GM12878 (cell line): ENCODE measurements around the gene BRCA1. TPM values are rescaled to one million over a fixed set of nuclear protein-coding genes. Genes with fewer than 3 reads are reported as not detected.

Experiments
- ATF7 ChIP-seq: fragments of 450-650 bp; IDR thresholded peaks from 2 replicates; pipeline ENCODE4 v1.6.1; 2016; ENCODE audit warnings: low read depth, mild to moderate bottlenecking
- ESRRA ChIP-seq: IDR thresholded peaks from 2 replicates; pipeline ENCODE4 v1.6.1; 2012; ENCODE audit warnings: mild to moderate bottlenecking, low read length, improper control_type of control experiment
- IKZF1 ChIP-seq: fragments of 450-650 bp; conservative IDR thresholded peaks from 2 replicates; pipeline ENCODE4 v1.6.1; 2017; ENCODE audit warnings: antibody characterized with exemption, mild to moderate bottlenecking
- LARP7 ChIP-seq: fragments of 450-650 bp; IDR thresholded peaks from 2 replicates; pipeline ENCODE4 v1.6.1; 2017; ENCODE audit warnings: mild to moderate bottlenecking
- MAX ChIP-seq: IDR thresholded peaks from 2 replicates; pipeline ENCODE4 v1.6.1; 2012; ENCODE audit warnings: low read depth, low read length, improper control_type of control experiment
- NFYB ChIP-seq: IDR thresholded peaks from 2 replicates; pipeline ENCODE4 v1.6.1; 2011; ENCODE audit warnings: low read depth, mild to moderate bottlenecking, low read length, improper control_type of control experiment, moderate library complexity; ENCODE audit not compliant: insufficient read depth
- RBBP5 ChIP-seq: fragments of 200-600 bp; sonication (generic); conservative IDR thresholded peaks from 2 replicates; pipeline ENCODE4 v1.6.1; 2016
- RELB ChIP-seq: fragments of 450-650 bp; IDR thresholded peaks from 2 replicates; pipeline ENCODE4 v1.6.1; 2017; ENCODE audit warnings: low read depth, mild to moderate bottlenecking, moderate library complexity
- TAF1 ChIP-seq: IDR thresholded peaks from 2 replicates; pipeline ENCODE4 v1.6.1; 2011; ENCODE audit warnings: mild to moderate bottlenecking, low read depth, low read length, borderline replicate concordance
- TCF12 ChIP-seq: IDR thresholded peaks from 2 replicates; pipeline ENCODE4 v1.6.1; 2011; ENCODE audit warnings: low read depth, mild to moderate bottlenecking, low read length
- WRNIP1 ChIP-seq: IDR thresholded peaks from 2 replicates; pipeline ENCODE4 v1.6.1; 2011; ENCODE audit warnings: low read depth, low read length, improper control_type of control experiment, borderline replicate concordance
- ZNF207 ChIP-seq: fragments of 450-650 bp; IDR thresholded peaks from 2 replicates; pipeline ENCODE4 v1.6.1; 2014; ENCODE audit warnings: antibody characterized with exemption, mild to moderate bottlenecking, borderline replicate concordance
- ZNF217 ChIP-seq: fragments of 450-650 bp; IDR thresholded peaks from 2 replicates; pipeline ENCODE4 v1.6.1; 2017; ENCODE audit warnings: antibody characterized with exemption, mild to moderate bottlenecking
- ZNF592 ChIP-seq: fragments of 450-650 bp; IDR thresholded peaks from 2 replicates; pipeline ENCODE4 v1.6.1; 2017; ENCODE audit warnings: mild to moderate bottlenecking, moderate library complexity
- polyA plus RNA-seq, 11 experiments: library from polyadenylated mRNA; depleted of rRNA in 4 of 11; unstranded in 6 of 11; stranded (reverse) in 5 of 11; fragments of >200 nt; fragmentation: Nextera tagmentation in 4 of 11; fragmentation: Illumina TruSeq in 1 of 11; extraction: Ambion mirVana in 4 of 11; extraction: Trizol in 1 of 11; gene quantifications; 1 replicate in 1 of 11; 2 replicates in 10 of 11; pipeline versions ENCODE4 v1.2.1 to v1.2.3, GENCODE V29; 2011 to 2016; ENCODE audit warnings: inconsistent platforms in 2 of 11, missing spikeins in 2 of 11, low read depth in 1 of 11
- total RNA-seq, 4 experiments: library from RNA; depleted of rRNA in 3 of 4; stranded (reverse); fragments of >200 nt in 3 of 4; fragmentation: Illumina TruSeq in 1 of 4; extraction: Trizol in 1 of 4; gene quantifications; 2 replicates each; pipeline versions ENCODE4 v1.2.1 to v1.2.3, GENCODE V29; 2013 to 2021
- TF ChIP-seq, protein P1 (sequence below): fragments of 450-650 bp; conservative IDR thresholded peaks from 2 replicates; pipeline ENCODE4 v1.6.1; 2017; ENCODE audit warnings: mild to moderate bottlenecking, moderate library complexity
- TF ChIP-seq, protein P2 (sequence below): IDR thresholded peaks from 2 replicates; pipeline ENCODE4 v1.6.1; 2012; ENCODE audit warnings: mild to moderate bottlenecking, low read depth, low read length
- TF ChIP-seq, protein P3 (sequence below): fragments of 450-650 bp; IDR thresholded peaks from 2 replicates; pipeline ENCODE4 v1.6.1; 2016; ENCODE audit warnings: mild to moderate bottlenecking

BRCA1 gene
- total and polyA plus RNA-seq, 10 of the 15 experiments (the other 5 are each of a cell fraction or from before 2014, with no cell fraction given), result 16.8 to 71.2 (median 44.2) TPM

DNA sequence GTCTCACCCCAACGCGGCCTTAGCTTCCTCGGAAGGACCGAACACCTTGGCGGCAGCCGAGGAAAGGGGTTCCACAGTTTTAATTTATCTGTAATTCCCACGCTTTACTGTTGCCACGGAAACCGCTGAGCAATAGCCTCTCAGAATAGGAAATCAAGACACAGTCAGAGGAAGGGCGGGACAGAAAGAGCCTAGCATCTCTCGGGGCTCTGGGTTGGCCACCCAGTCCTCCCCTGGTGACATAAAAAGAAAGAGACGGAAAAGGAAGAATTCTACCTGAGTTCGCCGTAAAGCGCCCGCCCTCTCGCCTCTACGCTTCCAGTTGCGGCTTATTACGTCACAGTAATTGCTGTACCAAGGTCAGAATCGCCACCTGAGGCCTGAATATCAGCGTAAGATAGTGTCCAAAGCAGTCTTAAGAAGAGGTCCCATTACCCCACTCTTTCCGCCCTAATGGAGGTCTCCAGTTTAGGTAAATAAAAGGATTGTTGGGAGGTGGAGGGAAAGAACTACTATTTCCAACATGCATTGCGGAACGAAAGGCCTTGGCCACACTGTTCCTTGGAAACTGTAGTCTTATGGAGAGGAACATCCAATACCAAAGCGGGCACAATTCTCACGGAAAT, 45.1 kb upstream of the BRCA1 start (continued):
- TF ChIP-seq, protein P1, sequence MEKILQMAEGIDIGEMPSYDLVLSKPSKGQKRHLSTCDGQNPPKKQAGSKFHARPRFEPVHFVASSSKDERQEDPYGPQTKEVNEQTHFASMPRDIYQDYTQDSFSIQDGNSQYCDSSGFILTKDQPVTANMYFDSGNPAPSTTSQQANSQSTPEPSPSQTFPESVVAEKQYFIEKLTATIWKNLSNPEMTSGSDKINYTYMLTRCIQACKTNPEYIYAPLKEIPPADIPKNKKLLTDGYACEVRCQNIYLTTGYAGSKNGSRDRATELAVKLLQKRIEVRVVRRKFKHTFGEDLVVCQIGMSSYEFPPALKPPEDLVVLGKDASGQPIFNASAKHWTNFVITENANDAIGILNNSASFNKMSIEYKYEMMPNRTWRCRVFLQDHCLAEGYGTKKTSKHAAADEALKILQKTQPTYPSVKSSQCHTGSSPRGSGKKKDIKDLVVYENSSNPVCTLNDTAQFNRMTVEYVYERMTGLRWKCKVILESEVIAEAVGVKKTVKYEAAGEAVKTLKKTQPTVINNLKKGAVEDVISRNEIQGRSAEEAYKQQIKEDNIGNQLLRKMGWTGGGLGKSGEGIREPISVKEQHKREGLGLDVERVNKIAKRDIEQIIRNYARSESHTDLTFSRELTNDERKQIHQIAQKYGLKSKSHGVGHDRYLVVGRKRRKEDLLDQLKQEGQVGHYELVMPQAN, result peak; percentile 98
- TF ChIP-seq, protein P2, sequence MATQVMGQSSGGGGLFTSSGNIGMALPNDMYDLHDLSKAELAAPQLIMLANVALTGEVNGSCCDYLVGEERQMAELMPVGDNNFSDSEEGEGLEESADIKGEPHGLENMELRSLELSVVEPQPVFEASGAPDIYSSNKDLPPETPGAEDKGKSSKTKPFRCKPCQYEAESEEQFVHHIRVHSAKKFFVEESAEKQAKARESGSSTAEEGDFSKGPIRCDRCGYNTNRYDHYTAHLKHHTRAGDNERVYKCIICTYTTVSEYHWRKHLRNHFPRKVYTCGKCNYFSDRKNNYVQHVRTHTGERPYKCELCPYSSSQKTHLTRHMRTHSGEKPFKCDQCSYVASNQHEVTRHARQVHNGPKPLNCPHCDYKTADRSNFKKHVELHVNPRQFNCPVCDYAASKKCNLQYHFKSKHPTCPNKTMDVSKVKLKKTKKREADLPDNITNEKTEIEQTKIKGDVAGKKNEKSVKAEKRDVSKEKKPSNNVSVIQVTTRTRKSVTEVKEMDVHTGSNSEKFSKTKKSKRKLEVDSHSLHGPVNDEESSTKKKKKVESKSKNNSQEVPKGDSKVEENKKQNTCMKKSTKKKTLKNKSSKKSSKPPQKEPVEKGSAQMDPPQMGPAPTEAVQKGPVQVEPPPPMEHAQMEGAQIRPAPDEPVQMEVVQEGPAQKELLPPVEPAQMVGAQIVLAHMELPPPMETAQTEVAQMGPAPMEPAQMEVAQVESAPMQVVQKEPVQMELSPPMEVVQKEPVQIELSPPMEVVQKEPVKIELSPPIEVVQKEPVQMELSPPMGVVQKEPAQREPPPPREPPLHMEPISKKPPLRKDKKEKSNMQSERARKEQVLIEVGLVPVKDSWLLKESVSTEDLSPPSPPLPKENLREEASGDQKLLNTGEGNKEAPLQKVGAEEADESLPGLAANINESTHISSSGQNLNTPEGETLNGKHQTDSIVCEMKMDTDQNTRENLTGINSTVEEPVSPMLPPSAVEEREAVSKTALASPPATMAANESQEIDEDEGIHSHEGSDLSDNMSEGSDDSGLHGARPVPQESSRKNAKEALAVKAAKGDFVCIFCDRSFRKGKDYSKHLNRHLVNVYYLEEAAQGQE, result no peak
- TF ChIP-seq ESRRA, result no peak
- no peak for TF ChIP-seq RBBP5
- no peak for TF ChIP-seq WRNIP1
- TF ChIP-seq TCF12, result no peak
- TF ChIP-seq, protein P3, sequence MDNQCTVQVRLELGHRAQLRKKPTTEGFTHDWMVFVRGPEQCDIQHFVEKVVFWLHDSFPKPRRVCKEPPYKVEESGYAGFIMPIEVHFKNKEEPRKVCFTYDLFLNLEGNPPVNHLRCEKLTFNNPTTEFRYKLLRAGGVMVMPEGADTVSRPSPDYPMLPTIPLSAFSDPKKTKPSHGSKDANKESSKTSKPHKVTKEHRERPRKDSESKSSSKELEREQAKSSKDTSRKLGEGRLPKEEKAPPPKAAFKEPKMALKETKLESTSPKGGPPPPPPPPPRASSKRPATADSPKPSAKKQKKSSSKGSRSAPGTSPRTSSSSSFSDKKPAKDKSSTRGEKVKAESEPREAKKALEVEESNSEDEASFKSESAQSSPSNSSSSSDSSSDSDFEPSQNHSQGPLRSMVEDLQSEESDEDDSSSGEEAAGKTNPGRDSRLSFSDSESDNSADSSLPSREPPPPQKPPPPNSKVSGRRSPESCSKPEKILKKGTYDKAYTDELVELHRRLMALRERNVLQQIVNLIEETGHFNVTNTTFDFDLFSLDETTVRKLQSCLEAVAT, result peak; percentile 76
- TF ChIP-seq ATF7, result peak; percentile 98
- TF ChIP-seq ZNF592, result no peak
- TF ChIP-seq IKZF1, result peak; percentile 71
- TF ChIP-seq TAF1, result no peak
- no peak for TF ChIP-seq MAX
- TF ChIP-seq NFYB, result peak; percentile 68; the same call in 1 of the 2 replicates
- peak; percentile 40; the same call in 1 of the 2 replicates for TF ChIP-seq ZNF217
- peak; percentile 59; the same call in 1 of the 2 replicates for TF ChIP-seq ZNF207
- peak; percentile 49 for TF ChIP-seq RELB
- peak; percentile 38; the same call in 1 of the 2 replicates for TF ChIP-seq LARP7
